HepG2 (cell line): ENCODE data around the gene PMS2. TPM values are rescaled to one million over a fixed set of nuclear protein-coding genes. Genes with fewer than 3 reads are reported as not detected.
A peak's percentile ranks its signal among the peaks of the same experiment; 100 is the strongest.

Source experiments
- ARNT ChIP-seq: fragments of 450-650 bp; IDR thresholded peaks from 2 replicates; pipeline ENCODE4 v1.6.1; 2017
- BHLHE40 ChIP-seq: IDR thresholded peaks from 2 replicates; pipeline ENCODE4 v1.6.1; 2011; ENCODE audit warnings: low read length, improper control_type of control experiment
- CBX2 ChIP-seq, 2 experiments: fragments of 200-600 bp in 1 of 2; sonication (generic); formaldehyde crosslinking in 1 of 2; IDR thresholded peaks; 2 replicates each; pipeline versions ENCODE4 v1.7.0 to v1.8.1; 2018 to 2022; ENCODE audit warnings: low read depth in 2 of 2, low read length in 1 of 2, mild to moderate bottlenecking in 1 of 2, missing genetic modification reagents in 1 of 2
- JARID2 ChIP-seq: sonication (generic); formaldehyde crosslinking; IDR thresholded peaks from 2 replicates; pipeline ENCODE4 v1.8.1; 2023; ENCODE audit warnings: missing genetic modification reagents, inconsistent platforms; ENCODE audit not compliant: insufficient replicate concordance
- KAT7 ChIP-seq: IDR thresholded peaks from 2 replicates; pipeline ENCODE4 v1.6.1; 2018; ENCODE audit warnings: borderline replicate concordance, missing compliant biosample characterization
- KDM2A ChIP-seq: sonication (generic); formaldehyde crosslinking; IDR thresholded peaks from 2 replicates; pipeline ENCODE4 v1.4.0; 2020; ENCODE audit warnings: low read depth, missing genetic modification reagents, borderline replicate concordance
- ONECUT2 ChIP-seq: sonication (generic); formaldehyde crosslinking; IDR thresholded peaks from 2 replicates; pipeline ENCODE4 v1.4.0; 2020; ENCODE audit warnings: missing genetic modification reagents
- POLR2A ChIP-seq, 2 experiments: IDR thresholded peaks; 2 replicates each; pipeline ENCODE4 v1.6.1; 2011; ENCODE audit warnings: low read depth in 2 of 2, low read length in 2 of 2, mild to moderate bottlenecking in 1 of 2, moderate library complexity in 1 of 2; ENCODE audit not compliant: insufficient read depth in 1 of 2
- POLR2G ChIP-seq: fragments of 200-400 bp; formaldehyde crosslinking; IDR thresholded peaks from 2 replicates; pipeline ENCODE4 v1.6.1; 2018; ENCODE audit warnings: mild to moderate bottlenecking, low read depth, low read length, moderate library complexity
- SIX4 ChIP-seq: sonication (generic); formaldehyde crosslinking; IDR thresholded peaks from 2 replicates; pipeline ENCODE4 v1.4.0; 2020; ENCODE audit warnings: missing genetic modification reagents
- ZNF12 ChIP-seq: sonication (generic); formaldehyde crosslinking; IDR thresholded peaks from 2 replicates; pipeline ENCODE4 v1.5.0; 2020; ENCODE audit warnings: missing genetic modification reagents
- ZNF143 ChIP-seq: sonication (generic); formaldehyde crosslinking; IDR thresholded peaks from 2 replicates; pipeline ENCODE4 v1.4.0; 2020; ENCODE audit warnings: missing genetic modification reagents
- ZNF235 ChIP-seq: sonication (generic); formaldehyde crosslinking; IDR thresholded peaks from 2 replicates; pipeline ENCODE4 v1.8.1; 2023; ENCODE audit warnings: mild to moderate bottlenecking, missing genetic modification reagents, borderline replicate concordance
- ZNF317 ChIP-seq: sonication (generic); formaldehyde crosslinking; IDR thresholded peaks from 2 replicates; pipeline ENCODE4 v1.5.0; 2020; ENCODE audit warnings: mild to moderate bottlenecking, missing genetic modification reagents
- ZNF598 ChIP-seq: sonication (generic); formaldehyde crosslinking; IDR thresholded peaks from 2 replicates; pipeline ENCODE4 v1.5.1; 2020; ENCODE audit warnings: mild to moderate bottlenecking, missing genetic modification reagents, borderline replicate concordance
- polyA plus RNA-seq, 8 experiments: library from polyadenylated mRNA; depleted of rRNA in 3 of 8; stranded (reverse) in 7 of 8; unstranded in 1 of 8; fragments of >200 nt; fragmentation: Illumina TruSeq in 4 of 8; extraction: Trizol in 4 of 8; gene quantifications; 2 replicates each; pipeline versions ENCODE4 v1.2.1 to v1.2.3, GENCODE V29; 2011 to 2016; ENCODE audit warnings: low read depth in 4 of 8, missing spikeins in 1 of 8, mixed read lengths in 1 of 8; ENCODE audit not compliant: insufficient read depth in 1 of 8
- total RNA-seq, 5 experiments: library from RNA; depleted of rRNA; stranded (reverse); fragments of >200 nt; fragmentation: Illumina TruSeq; extraction: Trizol; gene quantifications; 2 replicates each; pipeline ENCODE4 v1.2.3, GENCODE V29; 2016; ENCODE audit warnings: low read depth in 1 of 5
- TF ChIP-seq, protein P1 (sequence below): sonication (generic); formaldehyde crosslinking; IDR thresholded peaks from 2 replicates; pipeline ENCODE4 v1.5.0; 2020; ENCODE audit warnings: missing genetic modification reagents
- TF ChIP-seq, protein P2 (sequence below): sonication (generic); formaldehyde crosslinking; IDR thresholded peaks from 2 replicates; pipeline ENCODE4 v1.5.0; 2020; ENCODE audit warnings: missing genetic modification reagents
- TF ChIP-seq, protein P3 (sequence below): IDR thresholded peaks from 2 replicates; pipeline ENCODE4 v1.6.1; 2012; ENCODE audit warnings: low read depth, low read length, improper control_type of control experiment
- TF ChIP-seq, protein P4 (sequence below): sonication (generic); formaldehyde crosslinking; IDR thresholded peaks from 2 replicates; pipeline ENCODE4 v1.8.0; 2023; ENCODE audit warnings: mild to moderate bottlenecking, missing genetic modification reagents
- TF ChIP-seq, protein P5 (sequence below): IDR thresholded peaks from 2 replicates; pipeline ENCODE4 v1.6.1; 2012; ENCODE audit warnings: low read length, improper control_type of control experiment

The PMS2 gene
- total and polyA plus RNA-seq, 2 of the 13 experiments (the other 11 are each of a cell fraction or from before 2014, with no cell fraction given), result 6.3 to 11.4 TPM

DNA sequence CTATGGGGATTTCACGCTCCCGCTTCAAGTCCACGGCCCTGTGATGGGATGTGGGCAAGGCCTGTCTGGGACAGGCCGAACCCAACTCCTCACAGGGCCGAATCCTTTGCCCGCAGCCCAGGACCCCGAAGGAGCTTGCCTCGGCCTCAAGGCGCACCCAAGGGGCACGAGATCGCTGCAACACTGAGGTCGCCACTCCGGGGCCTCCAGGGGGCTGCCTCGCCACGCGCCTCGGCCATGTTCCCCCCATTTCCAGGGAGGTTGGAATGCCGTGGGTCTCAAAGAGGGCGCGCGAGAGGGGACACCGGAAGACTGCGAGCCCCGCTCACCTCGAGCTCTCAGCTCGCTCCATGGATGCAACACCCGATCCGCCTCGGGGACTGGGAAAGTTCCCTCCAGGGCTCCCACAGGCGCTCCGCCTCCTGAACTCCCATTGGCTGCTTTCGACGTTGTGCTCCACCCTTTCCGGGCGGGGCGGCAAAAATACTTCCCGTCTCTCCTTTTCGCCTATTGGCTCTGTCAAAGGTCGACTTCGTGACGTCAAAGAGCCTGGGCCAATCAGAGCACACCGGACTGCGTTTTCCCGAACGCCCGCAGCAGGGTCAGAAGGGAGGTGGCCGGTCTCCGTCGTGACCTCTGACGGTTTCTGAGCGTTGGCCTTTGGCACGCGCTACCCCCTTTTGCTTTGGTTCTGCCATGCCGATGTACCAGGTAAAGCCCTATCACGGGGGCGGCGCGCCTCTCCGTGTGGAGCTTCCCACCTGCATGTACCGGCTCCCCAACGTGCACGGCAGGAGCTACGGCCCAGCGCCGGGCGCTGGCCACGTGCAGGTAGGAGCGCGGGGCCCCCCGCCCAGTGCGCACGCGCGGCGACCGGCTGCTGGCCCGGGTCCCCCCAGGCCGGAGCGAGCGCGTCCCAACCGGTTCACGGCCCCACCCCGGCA lies at the start of gene PMS2, which contains the start of gene AIMP2 (continued):
- TF ChIP-seq, protein P1, sequence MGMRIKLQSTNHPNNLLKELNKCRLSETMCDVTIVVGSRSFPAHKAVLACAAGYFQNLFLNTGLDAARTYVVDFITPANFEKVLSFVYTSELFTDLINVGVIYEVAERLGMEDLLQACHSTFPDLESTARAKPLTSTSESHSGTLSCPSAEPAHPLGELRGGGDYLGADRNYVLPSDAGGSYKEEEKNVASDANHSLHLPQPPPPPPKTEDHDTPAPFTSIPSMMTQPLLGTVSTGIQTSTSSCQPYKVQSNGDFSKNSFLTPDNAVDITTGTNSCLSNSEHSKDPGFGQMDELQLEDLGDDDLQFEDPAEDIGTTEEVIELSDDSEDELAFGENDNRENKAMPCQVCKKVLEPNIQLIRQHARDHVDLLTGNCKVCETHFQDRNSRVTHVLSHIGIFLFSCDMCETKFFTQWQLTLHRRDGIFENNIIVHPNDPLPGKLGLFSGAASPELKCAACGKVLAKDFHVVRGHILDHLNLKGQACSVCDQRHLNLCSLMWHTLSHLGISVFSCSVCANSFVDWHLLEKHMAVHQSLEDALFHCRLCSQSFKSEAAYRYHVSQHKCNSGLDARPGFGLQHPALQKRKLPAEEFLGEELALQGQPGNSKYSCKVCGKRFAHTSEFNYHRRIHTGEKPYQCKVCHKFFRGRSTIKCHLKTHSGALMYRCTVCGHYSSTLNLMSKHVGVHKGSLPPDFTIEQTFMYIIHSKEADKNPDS (CRISPR knock-in tag), result peak; percentile 76; the same call in 1 of the 2 replicates
- TF ChIP-seq, protein P2, sequence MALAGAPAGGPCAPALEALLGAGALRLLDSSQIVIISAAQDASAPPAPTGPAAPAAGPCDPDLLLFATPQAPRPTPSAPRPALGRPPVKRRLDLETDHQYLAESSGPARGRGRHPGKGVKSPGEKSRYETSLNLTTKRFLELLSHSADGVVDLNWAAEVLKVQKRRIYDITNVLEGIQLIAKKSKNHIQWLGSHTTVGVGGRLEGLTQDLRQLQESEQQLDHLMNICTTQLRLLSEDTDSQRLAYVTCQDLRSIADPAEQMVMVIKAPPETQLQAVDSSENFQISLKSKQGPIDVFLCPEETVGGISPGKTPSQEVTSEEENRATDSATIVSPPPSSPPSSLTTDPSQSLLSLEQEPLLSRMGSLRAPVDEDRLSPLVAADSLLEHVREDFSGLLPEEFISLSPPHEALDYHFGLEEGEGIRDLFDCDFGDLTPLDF (CRISPR knock-in tag), result peak; percentile 90
- peak; percentile 90 for TF ChIP-seq BHLHE40
- peak; percentile 24 for TF ChIP-seq SIX4 (CRISPR knock-in tag)
- peak; percentile 85 for TF ChIP-seq ZNF12 (CRISPR knock-in tag)
- peak; percentile 98 for TF ChIP-seq POLR2G
- TF ChIP-seq ZNF317 (CRISPR knock-in tag), result peak; percentile 90
- TF ChIP-seq, protein P3, sequence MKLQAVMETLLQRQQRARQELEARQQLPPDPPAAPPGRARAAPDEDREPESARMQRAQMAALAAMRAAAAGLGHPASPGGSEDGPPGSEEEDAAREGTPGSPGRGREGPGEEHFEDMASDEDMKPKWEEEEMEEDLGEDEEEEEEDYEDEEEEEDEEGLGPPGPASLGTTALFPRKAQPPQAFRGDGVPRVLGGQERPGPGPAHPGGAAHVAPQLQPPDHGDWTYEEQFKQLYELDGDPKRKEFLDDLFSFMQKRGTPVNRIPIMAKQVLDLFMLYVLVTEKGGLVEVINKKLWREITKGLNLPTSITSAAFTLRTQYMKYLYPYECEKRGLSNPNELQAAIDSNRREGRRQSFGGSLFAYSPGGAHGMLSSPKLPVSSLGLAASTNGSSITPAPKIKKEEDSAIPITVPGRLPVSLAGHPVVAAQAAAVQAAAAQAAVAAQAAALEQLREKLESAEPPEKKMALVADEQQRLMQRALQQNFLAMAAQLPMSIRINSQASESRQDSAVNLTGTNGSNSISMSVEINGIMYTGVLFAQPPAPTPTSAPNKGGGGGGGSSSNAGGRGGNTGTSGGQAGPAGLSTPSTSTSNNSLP, result no peak
- no peak for TF ChIP-seq ARNT
- TF ChIP-seq CBX2 (IDR thresholded peaks at IDR 0.05; ENCODE audit: low read depth, low read length), result no peak
- peak; percentile 83; the same call in 1 of the 2 replicates for TF ChIP-seq CBX2 (CRISPR knock-in tag; IDR thresholded peaks at IDR 0.05; ENCODE audit: low read depth)
- TF ChIP-seq POLR2A (IDR thresholded peaks at IDR 0.05; ENCODE audit: insufficient read depth in 1 of 2, low read depth in 2 of 2, low read length in 2 of 2), result peak; percentile 96
- TF ChIP-seq ONECUT2 (CRISPR knock-in tag), result peak; percentile 57
- peak; percentile 96 for TF ChIP-seq ZNF235 (CRISPR knock-in tag)
- TF ChIP-seq KDM2A (CRISPR knock-in tag), result peak; percentile 94
- TF ChIP-seq, protein P4, sequence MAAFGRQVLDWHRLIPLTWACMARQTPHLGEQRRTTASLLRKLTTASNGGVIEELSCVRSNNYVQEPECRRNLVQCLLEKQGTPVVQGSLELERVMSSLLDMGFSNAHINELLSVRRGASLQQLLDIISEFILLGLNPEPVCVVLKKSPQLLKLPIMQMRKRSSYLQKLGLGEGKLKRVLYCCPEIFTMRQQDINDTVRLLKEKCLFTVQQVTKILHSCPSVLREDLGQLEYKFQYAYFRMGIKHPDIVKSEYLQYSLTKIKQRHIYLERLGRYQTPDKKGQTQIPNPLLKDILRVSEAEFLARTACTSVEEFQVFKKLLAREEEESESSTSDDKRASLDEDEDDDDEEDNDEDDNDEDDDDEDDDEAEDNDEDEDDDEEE, result peak; percentile 100
- TF ChIP-seq ZNF143, result peak; percentile 75
- TF ChIP-seq KAT7, result peak; percentile 90; the same call in 1 of the 2 replicates
- peak; percentile 99 for TF ChIP-seq ZNF598
- TF ChIP-seq JARID2 (CRISPR knock-in tag), result peak; percentile 95
- TF ChIP-seq, protein P5, sequence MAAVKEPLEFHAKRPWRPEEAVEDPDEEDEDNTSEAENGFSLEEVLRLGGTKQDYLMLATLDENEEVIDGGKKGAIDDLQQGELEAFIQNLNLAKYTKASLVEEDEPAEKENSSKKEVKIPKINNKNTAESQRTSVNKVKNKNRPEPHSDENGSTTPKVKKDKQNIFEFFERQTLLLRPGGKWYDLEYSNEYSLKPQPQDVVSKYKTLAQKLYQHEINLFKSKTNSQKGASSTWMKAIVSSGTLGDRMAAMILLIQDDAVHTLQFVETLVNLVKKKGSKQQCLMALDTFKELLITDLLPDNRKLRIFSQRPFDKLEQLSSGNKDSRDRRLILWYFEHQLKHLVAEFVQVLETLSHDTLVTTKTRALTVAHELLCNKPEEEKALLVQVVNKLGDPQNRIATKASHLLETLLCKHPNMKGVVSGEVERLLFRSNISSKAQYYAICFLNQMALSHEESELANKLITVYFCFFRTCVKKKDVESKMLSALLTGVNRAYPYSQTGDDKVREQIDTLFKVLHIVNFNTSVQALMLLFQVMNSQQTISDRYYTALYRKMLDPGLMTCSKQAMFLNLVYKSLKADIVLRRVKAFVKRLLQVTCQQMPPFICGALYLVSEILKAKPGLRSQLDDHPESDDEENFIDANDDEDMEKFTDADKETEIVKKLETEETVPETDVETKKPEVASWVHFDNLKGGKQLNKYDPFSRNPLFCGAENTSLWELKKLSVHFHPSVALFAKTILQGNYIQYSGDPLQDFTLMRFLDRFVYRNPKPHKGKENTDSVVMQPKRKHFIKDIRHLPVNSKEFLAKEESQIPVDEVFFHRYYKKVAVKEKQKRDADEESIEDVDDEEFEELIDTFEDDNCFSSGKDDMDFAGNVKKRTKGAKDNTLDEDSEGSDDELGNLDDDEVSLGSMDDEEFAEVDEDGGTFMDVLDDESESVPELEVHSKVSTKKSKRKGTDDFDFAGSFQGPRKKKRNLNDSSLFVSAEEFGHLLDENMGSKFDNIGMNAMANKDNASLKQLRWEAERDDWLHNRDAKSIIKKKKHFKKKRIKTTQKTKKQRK, result no peak
